Fibroblast of lung (primary cell): Measurements from ENCODE around the gene MUS81. TPM values are rescaled to one million over a fixed set of nuclear protein-coding genes. Genes with fewer than 3 reads are reported as not detected.

ENCODE experiments used
- DNase-seq, 2 donors: peaks; one replicate each; pipeline versions ENCODE4 v3.0.0 to v3.0.0-alpha.2; 2010; ENCODE audit warnings: low read depth in 2 of 2
- H2AFZ ChIP-seq: 2 replicates; pipeline ENCODE4 v1.5.1; 2012; ENCODE audit warnings: low read length, control low read depth, inconsistent platforms
- H3K27ac ChIP-seq: 2 replicates; pipeline ENCODE4 v1.5.1; 2011; ENCODE audit warnings: low read length, control low read depth; ENCODE audit not compliant: insufficient read depth
- H3K27me3 ChIP-seq: 2 replicates; pipeline ENCODE4 v1.5.1; 2011; ENCODE audit warnings: mild to moderate bottlenecking, low read length; ENCODE audit not compliant: control insufficient read depth, insufficient read depth
- H3K36me3 ChIP-seq: 2 replicates; pipeline ENCODE4 v1.5.1; 2011; ENCODE audit warnings: low read length; ENCODE audit not compliant: control insufficient read depth, insufficient read depth
- H3K4me1 ChIP-seq: 2 replicates; pipeline ENCODE4 v1.5.1; 2011; ENCODE audit warnings: low read length; ENCODE audit not compliant: control insufficient read depth, insufficient read depth; ENCODE audit errors: extremely low read depth
- H3K4me2 ChIP-seq: 2 replicates; pipeline ENCODE4 v1.5.1; 2011; ENCODE audit warnings: low read length, control low read depth; ENCODE audit not compliant: insufficient read depth; ENCODE audit errors: extremely low read depth
- H3K4me3 ChIP-seq, 4 experiments: fragments of 200-600 bp in 1 of 4; sonication (generic) in 1 of 4; replicated peaks in 1 of 4; 2 replicates each; pipeline ENCODE4 v1.5.1; 2011 to 2016; ENCODE audit warnings: low read length in 4 of 4, low read depth in 3 of 4, mild to moderate bottlenecking in 3 of 4, control low read depth in 2 of 4, inconsistent platforms in 1 of 4, mixed read lengths in 1 of 4; ENCODE audit not compliant: insufficient read depth in 1 of 4; ENCODE audit errors: control extremely low read depth in 1 of 4
- H3K79me2 ChIP-seq: 2 replicates; pipeline ENCODE4 v1.5.1; 2012; ENCODE audit warnings: mild to moderate bottlenecking, low read length, inconsistent platforms; ENCODE audit not compliant: control insufficient read depth, insufficient read depth
- H3K9ac ChIP-seq: 2 replicates; pipeline ENCODE4 v1.5.1; 2011; ENCODE audit warnings: mild to moderate bottlenecking, low read length, control low read depth; ENCODE audit not compliant: insufficient read depth
- H3K9me3 ChIP-seq: 2 replicates; pipeline ENCODE4 v1.5.1; 2012; ENCODE audit warnings: low read depth, low read length; ENCODE audit not compliant: control insufficient read depth, insufficient read depth
- H4K20me1 ChIP-seq: 2 replicates; pipeline ENCODE4 v1.5.1; 2011; ENCODE audit warnings: low read length; ENCODE audit not compliant: control insufficient read depth, insufficient read depth; ENCODE audit errors: extremely low read depth
- EZH2 ChIP-seq: IDR thresholded peaks from 2 replicates; pipeline ENCODE4 v1.5.1; 2012; ENCODE audit warnings: low read length, control low read depth, mild to moderate bottlenecking; ENCODE audit errors: missing control alignments
- polyA plus RNA-seq, 2 donors: library from polyadenylated mRNA; depleted of rRNA in 1 of 2; stranded (reverse) in 1 of 2; unstranded in 1 of 2; fragments of >200 nt; gene quantifications; 2 replicates each; pipeline ENCODE4 v1.2.1, GENCODE V29; 2011 to 2012; ENCODE audit warnings: missing spikeins in 1 of 2
- total RNA-seq: library from RNA; depleted of rRNA; stranded (reverse); fragments of >200 nt; gene quantifications from 2 replicates; pipeline ENCODE4 v1.2.1, GENCODE V29; 2014
- TF ChIP-seq, protein P1 (sequence below), 2 donors: IDR thresholded peaks in 1 of 2; conservative IDR thresholded peaks in 1 of 2; 1 replicate in 1 of 2; 2 replicates in 1 of 2; pipeline ENCODE4 v1.5.1; 2011 to 2012; ENCODE audit warnings: low read length in 2 of 2, control low read depth in 1 of 2, inconsistent platforms in 1 of 2, low read depth in 1 of 2, mild to moderate bottlenecking in 1 of 2

MUS81 gene
- total and polyA plus RNA-seq, 2 donors (not counting 1 experiment from before 2014, with no cell fraction given): 23.6 to 56.8 TPM

GRCh38 chr11:65871811-65872548 is 11.7 kb downstream of the MUS81 start:
- no peaks in the 10 kb centered on the region for H3K27me3 ChIP-seq
- H2AFZ ChIP-seq: no peak overlapping the region
- no peaks in the 10 kb centered on the region for H3K9me3 ChIP-seq
- H3K4me1 ChIP-seq: peaks cover 23% of the 10 kb centered on the region
- peak overlapping the region; percentile 82 for H3K9ac ChIP-seq
- H3K4me2 ChIP-seq: peak overlapping the region; percentile 96
- no peaks in the 10 kb centered on the region for H4K20me1 ChIP-seq
- peaks cover 30% of the 10 kb centered on the region for H3K79me2 ChIP-seq
- DNase-seq: peak; percentile 21 to 41
- TF ChIP-seq, protein P1, sequence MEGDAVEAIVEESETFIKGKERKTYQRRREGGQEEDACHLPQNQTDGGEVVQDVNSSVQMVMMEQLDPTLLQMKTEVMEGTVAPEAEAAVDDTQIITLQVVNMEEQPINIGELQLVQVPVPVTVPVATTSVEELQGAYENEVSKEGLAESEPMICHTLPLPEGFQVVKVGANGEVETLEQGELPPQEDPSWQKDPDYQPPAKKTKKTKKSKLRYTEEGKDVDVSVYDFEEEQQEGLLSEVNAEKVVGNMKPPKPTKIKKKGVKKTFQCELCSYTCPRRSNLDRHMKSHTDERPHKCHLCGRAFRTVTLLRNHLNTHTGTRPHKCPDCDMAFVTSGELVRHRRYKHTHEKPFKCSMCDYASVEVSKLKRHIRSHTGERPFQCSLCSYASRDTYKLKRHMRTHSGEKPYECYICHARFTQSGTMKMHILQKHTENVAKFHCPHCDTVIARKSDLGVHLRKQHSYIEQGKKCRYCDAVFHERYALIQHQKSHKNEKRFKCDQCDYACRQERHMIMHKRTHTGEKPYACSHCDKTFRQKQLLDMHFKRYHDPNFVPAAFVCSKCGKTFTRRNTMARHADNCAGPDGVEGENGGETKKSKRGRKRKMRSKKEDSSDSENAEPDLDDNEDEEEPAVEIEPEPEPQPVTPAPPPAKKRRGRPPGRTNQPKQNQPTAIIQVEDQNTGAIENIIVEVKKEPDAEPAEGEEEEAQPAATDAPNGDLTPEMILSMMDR (conservative IDR thresholded peaks at IDR 0.05 in 1 of 2, IDR thresholded peaks at IDR 0.05 in 1 of 2; ENCODE audit: low read depth in 1 of 2, low read length in 2 of 2): peak; percentile 21 to 22
- TF ChIP-seq EZH2: no peak
- peak overlapping the region; percentile 64 to 81 (median 76) for H3K4me3 ChIP-seq
- peak overlapping the region; percentile 88 for H3K27ac ChIP-seq
- peaks cover 23% of the 10 kb centered on the region for H3K36me3 ChIP-seq

GRCh38 chr11:65872586-65873317 is 12.5 kb downstream of the MUS81 start, which contains the start of gene EFEMP2:
TSS of gene EFEMP2 (minus strand) at chr11:65872800. CDS start at chr11:65872354, 446 bp downstream.
- DNase-seq: peak in 1 of 2 donors; percentile 56
- H4K20me1 ChIP-seq: no peaks in the 10 kb centered on the region
- peak within 1 kb of the TSS; percentile 82 for H3K9ac ChIP-seq
- peak within 1 kb of the TSS; percentile 75 for H2AFZ ChIP-seq
- peak within 1 kb of the TSS; percentile 96 for H3K4me2 ChIP-seq
- peak within 1 kb of the TSS; percentile 75 to 81 (median 78) for H3K4me3 ChIP-seq
- TF ChIP-seq, protein P1 (conservative IDR thresholded peaks at IDR 0.05 in 1 of 2, IDR thresholded peaks at IDR 0.05 in 1 of 2; ENCODE audit: low read depth in 1 of 2, low read length in 2 of 2): no peak
- no peak for TF ChIP-seq EZH2
- peaks cover 20% of the 10 kb centered on the region for H3K36me3 ChIP-seq
- peak within 1 kb of the TSS; percentile 88 for H3K27ac ChIP-seq
- H3K27me3 ChIP-seq: no peaks in the 10 kb centered on the region
- peaks cover 30% of the 10 kb centered on the region for H3K79me2 ChIP-seq
- peaks cover 23% of the 10 kb centered on the region for H3K4me1 ChIP-seq
- no peaks in the 10 kb centered on the region for H3K9me3 ChIP-seq
